Stomach (tissue), 4 donors: Measurements from ENCODE around the gene SORCS1.

Experiments used
- POLR2A ChIP-seq, 4 donors: fragments of 450-650 bp; IDR thresholded peaks; one replicate each; pipeline ENCODE4 v1.6.1; 2016; ENCODE audit warnings: antibody characterized with exemption in 4 of 4, control low read depth in 2 of 4, mild to moderate bottlenecking in 1 of 4, moderate library complexity in 1 of 4
- TF ChIP-seq, protein P1 (sequence below), 7 experiments: fragments of 450-650 bp in 4 of 7; fragments of 200-600 bp in 3 of 7; sonication (generic) in 3 of 7; IDR thresholded peaks; one replicate each; pipeline ENCODE4 v1.5.1; 2016 to 2019; ENCODE audit warnings: antibody characterized with exemption in 7 of 7, control low read depth in 2 of 7, mild to moderate bottlenecking in 1 of 7

DNA sequence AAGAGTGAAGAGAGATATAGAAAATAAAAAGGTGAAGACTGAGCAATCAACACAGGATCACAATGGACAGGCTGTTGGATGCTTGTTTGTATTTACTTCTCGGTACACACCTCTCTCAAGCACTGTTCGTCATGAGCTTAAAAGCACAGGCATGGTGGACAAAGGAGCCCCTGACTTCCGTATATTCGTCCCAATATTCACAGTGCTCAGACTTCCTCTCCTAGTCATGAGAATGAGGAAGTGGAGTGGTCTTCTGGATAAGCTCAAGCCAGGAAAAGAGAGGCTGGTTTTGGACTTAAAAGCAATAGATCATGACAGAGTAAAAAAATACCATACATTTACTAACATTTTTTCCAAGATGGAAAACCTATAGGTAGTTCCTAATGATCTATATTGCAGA is 172.5 kb downstream of the SORCS1 start:
- TF ChIP-seq POLR2A (IDR thresholded peaks at IDR 0.05): no peak
- TF ChIP-seq, protein P1, sequence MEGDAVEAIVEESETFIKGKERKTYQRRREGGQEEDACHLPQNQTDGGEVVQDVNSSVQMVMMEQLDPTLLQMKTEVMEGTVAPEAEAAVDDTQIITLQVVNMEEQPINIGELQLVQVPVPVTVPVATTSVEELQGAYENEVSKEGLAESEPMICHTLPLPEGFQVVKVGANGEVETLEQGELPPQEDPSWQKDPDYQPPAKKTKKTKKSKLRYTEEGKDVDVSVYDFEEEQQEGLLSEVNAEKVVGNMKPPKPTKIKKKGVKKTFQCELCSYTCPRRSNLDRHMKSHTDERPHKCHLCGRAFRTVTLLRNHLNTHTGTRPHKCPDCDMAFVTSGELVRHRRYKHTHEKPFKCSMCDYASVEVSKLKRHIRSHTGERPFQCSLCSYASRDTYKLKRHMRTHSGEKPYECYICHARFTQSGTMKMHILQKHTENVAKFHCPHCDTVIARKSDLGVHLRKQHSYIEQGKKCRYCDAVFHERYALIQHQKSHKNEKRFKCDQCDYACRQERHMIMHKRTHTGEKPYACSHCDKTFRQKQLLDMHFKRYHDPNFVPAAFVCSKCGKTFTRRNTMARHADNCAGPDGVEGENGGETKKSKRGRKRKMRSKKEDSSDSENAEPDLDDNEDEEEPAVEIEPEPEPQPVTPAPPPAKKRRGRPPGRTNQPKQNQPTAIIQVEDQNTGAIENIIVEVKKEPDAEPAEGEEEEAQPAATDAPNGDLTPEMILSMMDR (IDR thresholded peaks at IDR 0.05): no peak
